Coronary artery (tissue), 2 donors: ENCODE measurements around the gene CACNA2D2.
"Not testable (repeated sequence)": the region's sequence is repeated elsewhere in the genome, so short reads cannot be mapped to it uniquely, and the experiment has no call there.

Experiments
- DNase-seq: peaks from one replicate; pipeline ENCODE4 v3.0.0-alpha.2; 2017; ENCODE audit warnings: low spot score
- H3K27ac ChIP-seq, 2 donors: fragments of 200-600 bp; sonication (generic); one replicate each; pipeline ENCODE4 v1.5.1; 2016 to 2019
- H3K4me3 ChIP-seq: fragments of 200-600 bp; sonication (generic); 2 replicates; pipeline ENCODE4 v1.5.1; 2016; ENCODE audit warnings: mild to moderate bottlenecking, moderate library complexity
- TF ChIP-seq, protein P1 (sequence below): fragments of 200-600 bp; sonication (generic); IDR thresholded peaks from one replicate; pipeline ENCODE4 v1.5.1; 2019; ENCODE audit warnings: antibody characterized with exemption

Gene CACNA2D2

DNA sequence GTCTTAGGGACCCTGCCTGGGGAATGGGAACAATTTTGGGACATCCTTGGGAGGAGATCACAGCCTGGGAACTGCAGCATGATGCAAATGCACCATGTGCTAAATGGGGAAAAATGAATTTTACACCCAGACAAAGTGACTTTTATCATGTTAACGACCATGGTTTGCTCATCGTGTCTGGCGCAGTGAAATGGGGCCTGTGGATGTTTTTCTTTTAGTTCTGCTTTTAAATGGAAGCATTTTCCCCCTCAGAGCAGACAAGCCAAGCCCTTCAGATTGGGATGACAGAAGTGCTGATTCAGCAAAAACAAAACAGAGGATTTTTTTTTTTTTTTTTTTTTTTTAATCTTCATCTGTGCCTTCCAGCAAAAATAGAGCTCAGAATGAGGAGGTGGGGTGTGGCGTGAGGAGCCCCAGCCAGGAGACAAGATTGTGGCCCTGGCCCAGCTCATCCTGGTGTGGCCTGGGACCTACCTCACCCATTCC, 14.3 kb upstream of the CACNA2D2 start:
- H3K4me3 ChIP-seq: no peak overlapping the region
- DNase-seq: no peak
- H3K27ac ChIP-seq: no peak overlapping the region
- TF ChIP-seq, protein P1, sequence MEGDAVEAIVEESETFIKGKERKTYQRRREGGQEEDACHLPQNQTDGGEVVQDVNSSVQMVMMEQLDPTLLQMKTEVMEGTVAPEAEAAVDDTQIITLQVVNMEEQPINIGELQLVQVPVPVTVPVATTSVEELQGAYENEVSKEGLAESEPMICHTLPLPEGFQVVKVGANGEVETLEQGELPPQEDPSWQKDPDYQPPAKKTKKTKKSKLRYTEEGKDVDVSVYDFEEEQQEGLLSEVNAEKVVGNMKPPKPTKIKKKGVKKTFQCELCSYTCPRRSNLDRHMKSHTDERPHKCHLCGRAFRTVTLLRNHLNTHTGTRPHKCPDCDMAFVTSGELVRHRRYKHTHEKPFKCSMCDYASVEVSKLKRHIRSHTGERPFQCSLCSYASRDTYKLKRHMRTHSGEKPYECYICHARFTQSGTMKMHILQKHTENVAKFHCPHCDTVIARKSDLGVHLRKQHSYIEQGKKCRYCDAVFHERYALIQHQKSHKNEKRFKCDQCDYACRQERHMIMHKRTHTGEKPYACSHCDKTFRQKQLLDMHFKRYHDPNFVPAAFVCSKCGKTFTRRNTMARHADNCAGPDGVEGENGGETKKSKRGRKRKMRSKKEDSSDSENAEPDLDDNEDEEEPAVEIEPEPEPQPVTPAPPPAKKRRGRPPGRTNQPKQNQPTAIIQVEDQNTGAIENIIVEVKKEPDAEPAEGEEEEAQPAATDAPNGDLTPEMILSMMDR: no peak

DNA sequence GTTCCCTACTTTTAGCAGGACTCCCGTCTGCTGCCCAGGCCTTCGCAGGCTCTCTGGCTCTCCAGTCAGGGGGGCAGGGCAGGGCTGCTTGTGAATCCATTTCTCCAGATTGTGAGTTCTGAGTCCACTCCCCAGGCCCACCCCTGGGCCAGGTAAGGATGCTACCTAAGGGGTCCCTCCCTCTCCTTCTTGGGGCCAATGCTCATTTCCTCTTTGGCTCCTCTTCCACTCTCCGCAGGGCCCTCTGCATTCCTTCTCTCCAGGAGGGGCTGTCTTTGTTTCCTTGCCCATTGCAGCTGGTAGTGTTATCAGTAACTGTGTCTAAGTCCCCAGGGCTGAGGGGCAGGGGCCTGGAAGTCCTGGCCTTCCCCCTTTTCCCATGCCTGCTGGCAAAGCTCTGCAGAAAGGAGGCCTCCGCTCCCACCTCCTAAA, 13.0 kb upstream of the CACNA2D2 start:
- Histone ChIP-seq H3K27ac (peak overlapping the region in 1 of 2 donors; percentile 47), H3K4me3 (no peak overlapping the region)
- DNase-seq: no peak
- TF ChIP-seq, protein P1: no peak

DNA sequence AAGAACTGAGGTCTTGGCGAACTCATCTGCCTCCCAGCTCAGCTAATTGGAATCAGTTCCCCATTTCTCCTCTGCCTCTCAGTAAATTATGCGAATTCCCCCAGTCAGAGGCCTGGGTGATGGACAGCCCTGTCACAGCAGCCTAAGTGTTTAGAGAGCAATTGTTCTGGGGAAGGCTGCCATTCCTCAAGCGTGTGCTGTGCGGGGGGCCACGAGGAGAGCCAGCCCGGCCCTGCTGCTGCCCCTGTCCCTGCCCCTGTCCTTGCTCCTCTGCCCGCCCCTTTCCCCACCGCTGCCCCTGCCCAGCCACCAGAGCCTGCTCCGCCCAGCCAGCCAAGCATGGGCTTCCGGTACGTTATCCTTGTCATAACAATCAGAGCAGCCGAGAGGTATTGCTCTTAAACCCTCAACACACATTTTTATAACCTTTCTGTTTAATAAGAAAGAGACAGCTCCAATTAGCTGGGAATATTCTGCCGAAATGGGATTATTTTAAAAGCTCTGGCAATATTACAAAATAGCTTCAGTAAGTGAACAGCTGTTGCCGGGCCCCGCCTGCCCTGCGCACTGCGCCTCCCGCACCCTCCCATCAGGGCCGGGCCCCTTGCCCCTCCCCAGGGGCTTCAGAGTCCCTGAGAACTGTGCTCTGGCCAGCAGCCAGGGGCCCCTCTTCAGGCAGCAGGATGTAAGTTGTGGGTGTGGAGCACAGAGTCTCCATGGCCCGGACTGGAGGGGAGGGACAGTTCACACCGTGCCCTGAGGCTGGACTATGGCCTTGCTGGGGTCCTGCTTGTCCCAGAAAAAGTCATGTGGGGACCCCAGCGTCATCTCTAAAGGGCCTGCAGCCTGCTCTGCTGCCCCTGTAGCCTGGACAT, 12.4 kb upstream of the CACNA2D2 start:
- DNase-seq: no peak
- peak overlapping the region in 1 of 2 donors; percentile 47 for H3K27ac ChIP-seq
- peak overlapping the region; percentile 62 for H3K4me3 ChIP-seq
- TF ChIP-seq, protein P1: no peak

DNA sequence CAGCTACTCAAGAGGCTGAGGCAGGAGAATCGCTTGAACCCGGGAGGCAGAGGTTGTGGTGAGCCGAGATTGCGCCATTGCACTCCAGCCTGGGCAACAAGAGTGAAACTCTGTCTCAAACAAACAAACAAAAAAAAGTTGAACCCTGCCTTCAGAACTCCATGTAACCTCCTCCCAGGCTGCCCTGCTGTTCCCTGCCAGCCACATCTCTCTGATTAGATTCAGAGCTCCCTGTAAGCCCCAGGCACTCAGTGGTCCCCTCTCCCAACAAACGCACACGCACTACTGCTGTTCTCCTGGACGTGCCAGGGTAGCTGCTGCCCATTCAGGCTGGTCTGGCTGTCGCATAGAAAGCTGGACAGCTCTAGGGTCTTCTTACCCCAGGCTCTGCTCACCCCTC, 9.5 kb upstream of the CACNA2D2 start:
- not testable (repeated sequence) for H3K4me3 ChIP-seq, DNase-seq

DNA sequence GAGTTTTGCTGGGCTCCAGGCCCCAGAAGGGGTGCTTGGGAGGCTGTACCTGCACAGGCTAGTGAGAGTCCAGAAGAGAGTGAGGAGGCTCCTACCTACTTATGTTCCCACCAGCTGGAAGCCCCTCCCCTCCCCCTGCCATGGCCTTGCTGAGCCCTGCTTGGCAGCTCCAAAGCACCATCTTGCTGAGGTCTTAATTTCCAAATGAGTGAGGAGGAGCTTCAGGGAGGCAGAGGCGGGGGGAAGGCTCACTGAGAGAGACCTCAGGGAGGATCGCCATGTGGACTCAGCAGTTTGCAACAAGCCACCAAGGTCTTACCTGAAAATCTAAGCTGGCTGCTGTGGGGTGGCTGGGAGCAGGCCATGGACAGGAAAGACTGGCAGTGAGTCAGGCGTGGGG, 8.7 kb upstream of the CACNA2D2 start:
- DNase-seq: no peak
- Histone ChIP-seq H3K4me3 (no peak overlapping the region), H3K27ac (no peak overlapping the region)
- TF ChIP-seq, protein P1: no peak

More for the DNA sequence above, 9.5 kb upstream of the CACNA2D2 start:
- H3K27ac ChIP-seq: not testable (repeated sequence)

DNA sequence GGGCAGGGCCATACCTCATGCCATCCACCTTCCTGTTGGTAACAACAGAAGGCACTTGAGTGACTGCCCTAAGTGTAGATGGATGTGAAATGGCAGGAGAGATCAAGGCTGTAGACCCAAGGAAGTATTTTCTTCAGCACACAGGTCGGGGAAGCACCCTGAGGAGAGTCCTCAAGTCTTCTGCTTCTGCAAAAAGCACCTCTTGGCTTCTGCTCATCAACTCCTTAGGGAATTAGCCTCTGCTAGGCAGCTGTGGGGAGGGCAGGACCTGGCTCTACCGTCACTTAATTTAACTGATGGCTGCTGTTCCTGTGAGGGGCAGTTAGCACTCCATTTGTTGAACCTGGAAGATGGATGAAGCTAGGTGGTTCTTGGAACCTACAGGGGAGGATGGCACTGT, 6.9 kb upstream of the CACNA2D2 start:
- Histone ChIP-seq H3K27ac (no peak overlapping the region), H3K4me3 (no peak overlapping the region)
- TF ChIP-seq, protein P1: no peak
- no peak for DNase-seq

DNA sequence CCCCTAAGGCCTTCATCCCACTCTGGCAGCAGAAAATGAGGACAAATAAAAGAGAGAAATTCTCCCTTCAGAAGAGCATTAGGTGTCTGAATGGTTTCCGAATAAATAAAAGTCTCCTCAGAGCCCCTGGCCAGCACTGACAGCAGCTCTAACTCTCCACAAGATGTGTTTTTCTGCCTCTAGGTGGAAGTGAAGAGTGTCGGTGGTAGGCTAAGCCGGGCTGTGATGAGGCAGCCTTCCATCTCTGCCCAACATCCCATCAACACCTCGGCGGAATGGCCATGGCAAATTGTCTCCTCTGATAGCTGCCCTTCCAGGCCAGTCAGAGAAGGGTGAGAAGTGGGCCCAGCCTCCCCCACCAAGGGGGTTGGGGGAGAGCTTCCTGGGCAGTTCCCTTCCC, 6.3 kb upstream of the CACNA2D2 start:
- TF ChIP-seq, protein P1: no peak
- DNase-seq: no peak
- Histone ChIP-seq H3K4me3 (no peak overlapping the region), H3K27ac (no peak overlapping the region)
